Stimulated activated CD8-positive, alpha-beta memory T cell treated with anti-CD3 and anti-CD28 coated beads, Interleukin-7, amount 100 ng/mL, for 24 hours (primary cell): ENCODE results near the gene OR2A2.
"Not testable (repeated sequence)": the region's sequence is repeated elsewhere in the genome, so short reads cannot be mapped to it uniquely, and the experiment has no call there.

Experiments
- DNase-seq: peaks from one replicate; pipeline ENCODE4 v3.0.0-alpha.2; 2020; ENCODE audit warnings: low read depth

The OR2A2 gene

GRCh38 chr7:144109283-144109682 lies at the start of gene OR2A2:
Gene OR2A2 (plus strand): TSS chr7:144109583. CDS start chr7:144109583, 0 bp downstream.
- no peak for DNase-seq

GRCh38 chr7:144063710-144064109 lies 45.7 kb upstream of the OR2A2 start:
- DNase-seq: no peak

GRCh38 chr7:144069511-144069910 lies 39.9 kb upstream of the OR2A2 start, which contains the start of gene OR2A25:
Gene OR2A25 (plus strand): TSS chr7:144069811. CDS start chr7:144074220, 4,409 bp downstream.
- DNase-seq: no peak

GRCh38 chr7:144069953-144070352 lies 39.4 kb upstream of the OR2A2 start:
- no peak for DNase-seq

- no peak for DNase-seq
Observed at GRCh38 chr7:144074374-144074773, 35.0 kb upstream of the OR2A2 start.

- no peak for DNase-seq
Observed at GRCh38 chr7:144085978-144086377, 23.4 kb upstream of the OR2A2 start, which contains the start of gene OR2A12. Gene OR2A12 (plus strand): TSS chr7:144086278. CDS start chr7:144095108, 8,830 bp downstream.

GRCh38 chr7:144086730-144087129 lies 22.7 kb upstream of the OR2A2 start:
- DNase-seq: no peak

- no peak for DNase-seq
Observed at GRCh38 chr7:144087230-144087629, 22.2 kb upstream of the OR2A2 start.

GRCh38 chr7:144090667-144091066 lies 18.7 kb upstream of the OR2A2 start:
- DNase-seq: no peak

GRCh38 chr7:144098776-144099175 lies 10.6 kb upstream of the OR2A2 start:
- DNase-seq: no peak

- no peak for DNase-seq
Observed at GRCh38 chr7:144100607-144101006, 8.8 kb upstream of the OR2A2 start.

GRCh38 chr7:144102041-144102440 lies 7.3 kb upstream of the OR2A2 start:
- no peak for DNase-seq

GRCh38 chr7:144105211-144105610 lies 4.2 kb upstream of the OR2A2 start:
- no peak for DNase-seq

- DNase-seq: no peak
Observed at GRCh38 chr7:144110272-144110671, 889 bp downstream of the OR2A2 start.

- no peak for DNase-seq
Observed at GRCh38 chr7:144113651-144114050, 4.3 kb downstream of the OR2A2 start.

GRCh38 chr7:144118341-144118740 lies 9.0 kb downstream of the OR2A2 start:
- DNase-seq: no peak

- DNase-seq: no peak
Observed at GRCh38 chr7:144122876-144123275, 13.5 kb downstream of the OR2A2 start, which contains the start of gene OR2A14. Gene OR2A14 (plus strand): TSS chr7:144123176. CDS start chr7:144129113, 5,937 bp downstream.

GRCh38 chr7:144127714-144128334 lies 18.4 kb downstream of the OR2A2 start:
- DNase-seq: peak; percentile 91

- DNase-seq: not testable (repeated sequence)
Observed at GRCh38 chr7:144129601-144130000, 20.2 kb downstream of the OR2A2 start.

- no peak for DNase-seq
Observed at GRCh38 chr7:144130730-144131129, 21.3 kb downstream of the OR2A2 start.

- no peak for DNase-seq
Observed at GRCh38 chr7:144132262-144132661, 22.9 kb downstream of the OR2A2 start.

GRCh38 chr7:144133307-144133706 lies 23.9 kb downstream of the OR2A2 start:
- no peak for DNase-seq

GRCh38 chr7:144134116-144134515 lies 24.7 kb downstream of the OR2A2 start:
- DNase-seq: no peak

- DNase-seq: no peak
Observed at GRCh38 chr7:144137501-144137900, 28.1 kb downstream of the OR2A2 start.
